Mucosa of rectum (tissue), 2 donors: Measurements from ENCODE around the gene WIPF2.

Experiments
- H3K27ac ChIP-seq, 2 donors: one replicate each; pipeline ENCODE4 v1.7.0; 2013; ENCODE audit warnings: inconsistent platforms in 2 of 2, low read depth in 2 of 2, low read length in 2 of 2
- H3K27me3 ChIP-seq, 2 donors: one replicate each; pipeline ENCODE4 v1.7.0; 2013; ENCODE audit warnings: low read length in 2 of 2; ENCODE audit not compliant: control insufficient read depth in 2 of 2, insufficient read depth in 2 of 2
- H3K36me3 ChIP-seq, 2 donors: one replicate each; pipeline ENCODE4 v1.7.0; 2013; ENCODE audit warnings: low read length in 2 of 2; ENCODE audit not compliant: control insufficient read depth in 2 of 2, insufficient read depth in 2 of 2
- H3K4me1 ChIP-seq, 2 donors: one replicate each; pipeline ENCODE4 v1.7.0; 2013; ENCODE audit warnings: low read length in 2 of 2, mild to moderate bottlenecking in 1 of 2; ENCODE audit not compliant: control insufficient read depth in 2 of 2, insufficient read depth in 2 of 2
- H3K4me3 ChIP-seq, 2 donors: one replicate each; pipeline ENCODE4 v1.7.0; 2013; ENCODE audit warnings: low read length in 2 of 2
- H3K9ac ChIP-seq, 2 donors: one replicate each; pipeline ENCODE4 v1.7.0; 2013; ENCODE audit warnings: low read length in 2 of 2, low read depth in 1 of 2, mild to moderate bottlenecking in 1 of 2
- H3K9me3 ChIP-seq, 2 donors: one replicate each; pipeline ENCODE4 v1.7.0; 2013; ENCODE audit warnings: low read length in 2 of 2; ENCODE audit not compliant: control insufficient read depth in 2 of 2
- donor health status: healthy.
- donor health status: Normal muscosa, but diverticular disease.

Gene WIPF2, protein sequence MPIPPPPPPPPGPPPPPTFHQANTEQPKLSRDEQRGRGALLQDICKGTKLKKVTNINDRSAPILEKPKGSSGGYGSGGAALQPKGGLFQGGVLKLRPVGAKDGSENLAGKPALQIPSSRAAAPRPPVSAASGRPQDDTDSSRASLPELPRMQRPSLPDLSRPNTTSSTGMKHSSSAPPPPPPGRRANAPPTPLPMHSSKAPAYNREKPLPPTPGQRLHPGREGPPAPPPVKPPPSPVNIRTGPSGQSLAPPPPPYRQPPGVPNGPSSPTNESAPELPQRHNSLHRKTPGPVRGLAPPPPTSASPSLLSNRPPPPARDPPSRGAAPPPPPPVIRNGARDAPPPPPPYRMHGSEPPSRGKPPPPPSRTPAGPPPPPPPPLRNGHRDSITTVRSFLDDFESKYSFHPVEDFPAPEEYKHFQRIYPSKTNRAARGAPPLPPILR

GRCh38 chr17:40218740-40219593, at the start of gene WIPF2:
TSS of gene WIPF2 (plus strand) at chr17:40219304. CDS start at chr17:40256460, 37,156 bp downstream.
- Histone ChIP-seq H3K9ac (peak within 1 kb of the TSS; percentile 56 to 73), H3K9me3 (no peaks in the 10 kb centered on the region), H3K4me1 (peaks cover 4% of the 10 kb centered on the region in 2 donors), H3K27me3 (no peaks in the 10 kb centered on the region), H3K4me3 (peak within 1 kb of the TSS; percentile 85 to 87), H3K27ac (peak within 1 kb of the TSS; percentile 92 to 93), H3K36me3 (no peaks in the 10 kb centered on the region)

DNA sequence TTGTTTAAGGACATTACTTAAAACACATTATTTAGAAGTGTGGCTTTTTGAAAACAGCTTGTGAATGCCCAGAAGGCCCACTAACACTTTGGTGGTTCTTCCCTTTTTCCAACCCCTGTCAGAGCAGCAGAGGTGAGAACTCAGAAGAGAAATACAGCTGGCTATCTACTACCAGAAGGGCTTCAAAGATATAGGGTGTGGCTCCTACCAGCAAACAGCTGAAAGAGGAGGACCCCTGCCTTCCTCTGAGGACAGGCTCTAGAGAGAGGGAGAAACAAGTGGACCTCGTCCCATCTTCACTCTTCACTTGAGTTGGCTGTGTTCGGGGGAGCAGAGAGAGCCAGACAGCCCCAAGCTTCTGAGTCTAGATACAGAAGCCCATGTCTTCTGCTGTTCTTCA, 48.8 kb upstream of the WIPF2 start:
- H3K9ac ChIP-seq = no peak overlapping the region
- no peaks in the 10 kb centered on the region for H3K9me3 ChIP-seq
- peaks cover 45 to 58% of the 10 kb centered on the region in 2 donors for H3K36me3 ChIP-seq
- no peaks in the 10 kb centered on the region for H3K4me1 ChIP-seq
- H3K27me3 ChIP-seq = no peaks in the 10 kb centered on the region
- no peak overlapping the region for H3K27ac ChIP-seq
- no peak overlapping the region for H3K4me3 ChIP-seq

GRCh38 chr17:40171750-40172149, 47.4 kb upstream of the WIPF2 start:
- Histone ChIP-seq H3K36me3 (peaks cover 37 to 48% of the 10 kb centered on the region in 2 donors), H3K27me3 (no peaks in the 10 kb centered on the region), H3K27ac (no peak overlapping the region), H3K9me3 (no peaks in the 10 kb centered on the region), H3K4me3 (no peak overlapping the region), H3K9ac (no peak overlapping the region), H3K4me1 (peaks cover 7 to 9% of the 10 kb centered on the region in 2 donors)

- no peak overlapping the region for H3K9ac ChIP-seq
- no peak overlapping the region for H3K27ac ChIP-seq
- no peak overlapping the region for H3K4me3 ChIP-seq
- peaks cover 12 to 13% of the 10 kb centered on the region in 2 donors for H3K4me1 ChIP-seq
- no peaks in the 10 kb centered on the region for H3K27me3 ChIP-seq
- peaks cover 28 to 36% of the 10 kb centered on the region in 2 donors for H3K36me3 ChIP-seq
- H3K9me3 ChIP-seq = no peaks in the 10 kb centered on the region
These were observed 45.9 kb upstream of the WIPF2 start for GRCh38 chr17:40173091-40173777.

GRCh38 chr17:40173778-40174135, 45.3 kb upstream of the WIPF2 start:
- H3K4me3 ChIP-seq = no peak overlapping the region
- H3K4me1 ChIP-seq = peaks cover 12 to 13% of the 10 kb centered on the region in 2 donors
- no peak overlapping the region for H3K27ac ChIP-seq
- no peaks in the 10 kb centered on the region for H3K27me3 ChIP-seq
- H3K9ac ChIP-seq = no peak overlapping the region
- H3K9me3 ChIP-seq = no peaks in the 10 kb centered on the region
- peaks cover 27 to 30% of the 10 kb centered on the region in 2 donors for H3K36me3 ChIP-seq

- H3K27me3 ChIP-seq = no peaks in the 10 kb centered on the region
- H3K4me1 ChIP-seq = peaks cover 12 to 14% of the 10 kb centered on the region in 2 donors
- H3K9me3 ChIP-seq = no peaks in the 10 kb centered on the region
- no peak overlapping the region for H3K9ac ChIP-seq
- H3K4me3 ChIP-seq = no peak overlapping the region
- peaks cover 23 to 24% of the 10 kb centered on the region in 2 donors for H3K36me3 ChIP-seq
- H3K27ac ChIP-seq = no peak overlapping the region
These were observed 44.6 kb upstream of the WIPF2 start for GRCh38 chr17:40174514-40174913.

DNA sequence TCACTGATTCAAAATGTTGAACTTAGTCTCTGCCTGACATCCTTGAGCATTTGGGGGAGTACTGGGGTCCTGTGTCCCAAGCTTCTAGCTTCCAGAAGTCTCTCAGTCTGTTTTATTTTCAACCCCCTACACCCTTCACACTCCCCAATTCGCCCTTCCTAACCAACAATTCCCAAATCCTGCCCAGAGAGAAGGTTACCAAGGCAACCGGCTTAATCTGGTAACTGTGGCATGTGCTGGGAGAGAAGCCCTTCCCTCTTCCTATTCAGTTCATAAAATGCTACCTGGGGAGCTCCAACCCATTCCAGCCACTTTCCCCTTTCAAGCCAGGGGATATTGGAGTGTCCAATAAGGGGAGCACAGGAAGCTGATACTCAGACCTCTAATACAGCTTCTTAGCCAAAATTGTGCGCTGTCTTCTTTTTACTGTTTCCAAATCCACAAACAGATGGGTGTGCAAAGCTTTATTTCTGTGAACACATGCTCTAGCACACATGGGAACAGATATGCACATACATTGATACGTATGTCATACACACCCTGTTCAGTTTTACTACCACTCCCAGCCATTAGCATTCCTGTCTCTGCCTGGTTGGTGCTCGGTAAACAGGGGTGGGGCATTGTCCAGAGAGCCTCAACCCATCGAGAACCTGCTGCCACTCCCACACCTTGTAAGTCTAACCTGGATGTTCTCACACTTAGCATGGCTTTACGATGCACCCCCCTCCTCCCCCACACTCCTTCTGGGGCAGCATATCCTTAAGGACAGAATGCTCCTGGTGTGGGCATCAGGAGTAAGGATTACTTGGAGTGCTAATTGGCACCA, 43.0 kb upstream of the WIPF2 start:
- H3K36me3 ChIP-seq = peaks cover 10 to 12% of the 10 kb centered on the region in 2 donors
- H3K27me3 ChIP-seq = no peaks in the 10 kb centered on the region
- no peaks in the 10 kb centered on the region for H3K9me3 ChIP-seq
- H3K9ac ChIP-seq = peak overlapping the region; percentile 59 to 81
- H3K27ac ChIP-seq = peak overlapping the region; percentile 90 to 98
- H3K4me1 ChIP-seq = peaks cover 23 to 29% of the 10 kb centered on the region in 2 donors
- peak overlapping the region; percentile 33 to 62 for H3K4me3 ChIP-seq

DNA sequence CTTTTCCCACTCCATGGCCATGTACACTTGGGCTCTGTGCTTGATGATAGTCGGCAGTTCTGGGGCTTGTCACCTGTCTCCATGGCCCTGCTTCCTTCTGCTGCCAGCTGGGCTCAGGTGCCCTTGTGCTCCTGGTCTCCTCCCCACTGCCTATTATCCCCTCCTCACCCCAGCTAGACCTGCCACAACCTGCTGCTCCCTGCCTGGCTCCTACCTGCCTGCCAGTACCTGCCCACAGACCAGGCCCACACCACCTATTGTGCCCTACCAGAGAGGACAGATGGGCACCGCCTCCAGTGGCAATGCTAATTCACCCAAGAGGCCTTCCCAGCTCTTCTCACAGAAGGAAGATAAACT, 42.4 kb upstream of the WIPF2 start:
- Histone ChIP-seq H3K4me3 (peak overlapping the region; percentile 33 to 62), H3K27ac (peak overlapping the region; percentile 90 to 98), H3K4me1 (peaks cover 29 to 35% of the 10 kb centered on the region in 2 donors), H3K9ac (peak overlapping the region; percentile 59 to 81), H3K9me3 (no peaks in the 10 kb centered on the region), H3K27me3 (no peaks in the 10 kb centered on the region), H3K36me3 (peaks cover 4 to 6% of the 10 kb centered on the region in 2 donors)

DNA sequence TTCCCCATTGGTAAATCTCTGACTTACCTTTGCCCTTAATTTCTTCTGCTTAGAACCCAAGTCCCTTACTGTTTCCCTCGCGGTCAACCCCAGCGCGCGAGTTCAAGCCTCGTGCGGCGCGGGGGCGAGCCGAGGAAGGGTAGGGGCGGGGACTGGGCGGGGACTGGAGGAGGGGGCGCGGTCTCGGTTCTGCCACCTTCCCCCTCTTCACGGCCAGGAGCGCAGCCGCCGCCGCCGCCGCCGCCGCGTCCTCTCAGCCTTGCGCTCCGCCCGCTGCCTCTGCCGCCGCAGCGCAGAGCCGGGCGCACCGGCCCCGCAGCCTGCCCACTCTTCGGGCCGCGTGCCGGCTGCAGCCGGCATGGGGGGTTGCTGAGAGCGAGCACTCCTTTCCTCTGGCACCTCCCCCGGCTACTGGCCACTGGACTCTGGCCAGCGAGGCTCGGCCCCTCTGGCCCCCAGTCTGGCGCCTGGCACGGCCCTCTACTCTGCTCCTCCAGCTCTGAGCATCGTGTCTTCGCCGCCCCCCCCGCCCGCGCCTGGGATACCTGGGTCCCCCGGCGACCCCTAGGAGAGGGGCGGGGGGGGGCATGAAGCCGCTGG, 41.7 kb upstream of the WIPF2 start, which contains the start of gene RAPGEFL1:
Gene RAPGEFL1, plus strand, starts transcription at position 196 of the 600 bp plus-strand sequence. Its CDS starts 392 bp downstream, at position 588.
- Histone ChIP-seq H3K27ac (peak within 1 kb of the TSS; percentile 90 to 98), H3K4me3 (peak within 1 kb of the TSS; percentile 80 to 81), H3K9ac (peak within 1 kb of the TSS; percentile 92 to 96), H3K27me3 (no peaks in the 10 kb centered on the region), H3K4me1 (peaks cover 32 to 37% of the 10 kb centered on the region in 2 donors), H3K9me3 (no peaks in the 10 kb centered on the region), H3K36me3 (no peaks in the 10 kb centered on the region)
